ENCODE measurements around the gene ZNF215. TPM values are rescaled to one million over a fixed set of nuclear protein-coding genes. Genes with fewer than 3 reads are reported as not detected.
A peak's percentile ranks its signal among the peaks of the same experiment; 100 is the strongest.

Gene ZNF215
- total RNA-seq, 1 experiment from 2014 or later: 4.5 TPM

- no peaks in the 10 kb centered on the region for H3K4me1 ChIP-seq (ENCODE audit: insufficient read depth, low read length)
Observed at GRCh38 chr11:6979365-6979764, 53.1 kb downstream of the ZNF215 start.

GRCh38 chr11:6986487-6986886 lies 60.3 kb downstream of the ZNF215 start:
- no peak overlapping the region for H3K27ac ChIP-seq (ENCODE audit: low read length)
- DNase-seq: no peak
- TF ChIP-seq EZH2phosphoT487 (IDR thresholded peaks at IDR 0.05; ENCODE audit: borderline replicate concordance, low read length) (no peak), CTCF (conservative IDR thresholded peaks at IDR 0.05; ENCODE audit: low read depth, low read length) (no peak), EZH2 (IDR thresholded peaks at IDR 0.05; ENCODE audit: low read length, unreplicated experiment) (no peak)
- H4K20me1 ChIP-seq (ENCODE audit: low read length): no peaks in the 10 kb centered on the region
- intact Hi-C loops (cut with micrococcal nuclease): no loop called here
- no peak overlapping the region for H2AFZ ChIP-seq (ENCODE audit: low read length)
- H3K9ac ChIP-seq (ENCODE audit: low read length): no peak overlapping the region
- no peak for ATAC-seq
- no TSS peak for BruUV-seq (replicated peaks)
- no peaks in the 10 kb centered on the region for H3K27me3 ChIP-seq (ENCODE audit: low read length)
- no peak overlapping the region for H3K4me3 ChIP-seq (ENCODE audit: low read length)
- ChIA-PET CTCF (no interaction called here), POLR2A (ENCODE audit: unreplicated experiment) (no interaction called here)
- no peak overlapping the region for H3K4me2 ChIP-seq (ENCODE audit: low read length)
- H3K79me2 ChIP-seq (ENCODE audit: low read length): no peaks in the 10 kb centered on the region
- no peaks in the 10 kb centered on the region for H3F3A ChIP-seq (ENCODE audit: low read length, unreplicated experiment)
- no peaks in the 10 kb centered on the region for H3K36me3 ChIP-seq (ENCODE audit: low read depth, low read length)
- no peaks in the 10 kb centered on the region for H3K9me3 ChIP-seq (ENCODE audit: low read length)
- no peaks in the 10 kb centered on the region for H3K9me2 ChIP-seq (replicated peaks; ENCODE audit: low read length)
- H3K4me1 ChIP-seq (ENCODE audit: insufficient read depth, low read length): no peaks in the 10 kb centered on the region

More at GRCh38 chr11:6979365-6979764, 53.1 kb downstream of the ZNF215 start:
- intact Hi-C loops (cut with micrococcal nuclease): no loop called here
- peak; percentile 62 for ATAC-seq
- H3K27me3 ChIP-seq (ENCODE audit: low read length): no peaks in the 10 kb centered on the region
- H4K20me1 ChIP-seq (ENCODE audit: low read length): no peaks in the 10 kb centered on the region
- no peaks in the 10 kb centered on the region for H3K9me2 ChIP-seq (replicated peaks; ENCODE audit: low read length)
- H3K79me2 ChIP-seq (ENCODE audit: low read length): no peaks in the 10 kb centered on the region
- H3K9me3 ChIP-seq (ENCODE audit: low read length): no peaks in the 10 kb centered on the region
- BruUV-seq (replicated peaks): no TSS peak
- peak; percentile 4 for DNase-seq
- ChIA-PET POLR2A (ENCODE audit: unreplicated experiment) (interaction anchor here (0.6 kb wide), 1 partner anchor 9 kb away, joined by 3 read pairs; no protein-coding TSS in a partner anchor), CTCF (interaction anchor here (0.7 kb wide), 1 partner anchor 167 kb away, joined by 3 read pairs; no protein-coding TSS in a partner anchor)
- H3K27ac ChIP-seq (ENCODE audit: low read length): no peak overlapping the region
- TF ChIP-seq CTCF (conservative IDR thresholded peaks at IDR 0.05; ENCODE audit: low read depth, low read length): no peak
- TF ChIP-seq EZH2 (IDR thresholded peaks at IDR 0.05; ENCODE audit: low read length, unreplicated experiment): no peak
- no peak for TF ChIP-seq EZH2phosphoT487 (IDR thresholded peaks at IDR 0.05; ENCODE audit: borderline replicate concordance, low read length)
- no peak overlapping the region for H3K9ac ChIP-seq (ENCODE audit: low read length)
- H3K36me3 ChIP-seq (ENCODE audit: low read depth, low read length): no peaks in the 10 kb centered on the region
- H2AFZ ChIP-seq (ENCODE audit: low read length): no peak overlapping the region
- H3K4me2 ChIP-seq (ENCODE audit: low read length): no peak overlapping the region
- no peak overlapping the region for H3K4me3 ChIP-seq (ENCODE audit: low read length)
- no peaks in the 10 kb centered on the region for H3F3A ChIP-seq (ENCODE audit: low read length, unreplicated experiment)

- H3K4me1 ChIP-seq (ENCODE audit: insufficient read depth, low read length): peaks cover 15% of the 10 kb centered on the region
- TF ChIP-seq CTCF (conservative IDR thresholded peaks at IDR 0.05; ENCODE audit: low read depth, low read length): no peak
- TF ChIP-seq EZH2 (IDR thresholded peaks at IDR 0.05; ENCODE audit: low read length, unreplicated experiment): no peak
- TF ChIP-seq EZH2phosphoT487 (IDR thresholded peaks at IDR 0.05; ENCODE audit: borderline replicate concordance, low read length): no peak
- no peaks in the 10 kb centered on the region for H4K20me1 ChIP-seq (ENCODE audit: low read length)
- H3K79me2 ChIP-seq (ENCODE audit: low read length): no peaks in the 10 kb centered on the region
- ATAC-seq (no peak; the same call in 1 of the 2 replicates), DNase-seq (no peak)
- CTCF ChIA-PET: no interaction called here
- intact Hi-C loops (cut with micrococcal nuclease): no loop called here
- no peaks in the 10 kb centered on the region for H3K9me2 ChIP-seq (replicated peaks; ENCODE audit: low read length)
- H3F3A ChIP-seq (ENCODE audit: low read length, unreplicated experiment): no peaks in the 10 kb centered on the region
- H3K9me3 ChIP-seq (ENCODE audit: low read length): no peaks in the 10 kb centered on the region
- no peaks in the 10 kb centered on the region for H3K27me3 ChIP-seq (ENCODE audit: low read length)
- no peak overlapping the region for H3K4me3 ChIP-seq (ENCODE audit: low read length)
- H3K36me3 ChIP-seq (ENCODE audit: low read depth, low read length): no peaks in the 10 kb centered on the region
- no TSS peak for BruUV-seq (replicated peaks)
- H3K4me2 ChIP-seq (ENCODE audit: low read length): no peak overlapping the region
- POLR2A ChIA-PET (ENCODE audit: unreplicated experiment): no interaction called here
- H3K9ac ChIP-seq (ENCODE audit: low read length): no peak overlapping the region
- H3K27ac ChIP-seq (ENCODE audit: low read length): no peak overlapping the region
- H2AFZ ChIP-seq (ENCODE audit: low read length): no peak overlapping the region
Observed at GRCh38 chr11:6988506-6988905, 62.3 kb downstream of the ZNF215 start.

Data from PC-3 (cell line).